HG03354 (cell line): Measurements from ENCODE around the gene ZNF528.
A peak's percentile ranks its signal among the peaks of the same experiment; 100 is the strongest.

Experiments
- ATAC-seq: cut with Tn5 transposase; IDR thresholded peaks from one replicate; pipeline ENCODE4 v1.9.1; 2021; ENCODE audit warnings: mild to moderate bottlenecking; ENCODE audit not compliant: unreplicated experiment, poor library complexity, severe bottlenecking

ZNF528 gene

DNA sequence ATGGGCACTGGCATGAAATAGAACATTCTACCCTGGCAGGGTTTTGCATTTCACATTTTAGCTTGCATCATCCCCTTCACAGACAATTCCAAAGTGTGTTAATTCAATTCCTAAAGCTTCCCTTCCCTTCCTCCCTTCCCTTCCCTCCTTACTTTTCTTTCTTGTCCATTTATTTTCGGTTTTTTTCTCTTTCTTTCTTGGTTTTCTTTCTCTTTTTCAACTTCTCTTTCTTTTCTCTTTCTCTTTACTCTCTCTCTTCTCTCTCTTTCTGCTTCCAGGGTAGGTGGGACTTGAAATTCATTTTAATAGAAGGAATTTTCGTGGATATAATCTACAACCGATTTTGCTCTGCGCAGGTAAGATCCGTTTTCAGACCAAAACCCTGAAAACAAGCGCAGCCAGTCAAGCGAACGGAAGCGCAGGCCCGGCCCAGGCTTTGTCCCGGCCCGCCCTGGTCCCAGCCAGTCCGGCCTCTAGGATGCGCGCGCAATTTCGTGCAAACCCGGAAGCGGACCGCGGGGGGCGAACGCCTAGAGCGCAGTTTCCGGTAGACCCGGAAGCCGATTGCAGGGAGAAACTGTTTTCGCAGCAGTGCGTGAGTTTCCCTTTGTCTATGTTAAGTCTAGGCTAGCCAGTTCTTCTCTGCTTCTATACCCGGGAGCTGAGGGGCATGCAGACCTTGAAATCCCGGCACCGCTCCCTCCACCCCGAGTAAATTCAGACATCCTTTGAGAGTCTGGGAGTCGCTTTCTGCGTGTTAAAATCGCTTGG lies at the start of gene ZNF528:
Gene ZNF528 (plus strand): TSS at position 540 of the 771 bp plus-strand sequence. CDS start 4,165 bp downstream, outside the sequence.
- peak; percentile 92 for ATAC-seq

- ATAC-seq: no peak
These were observed 46.1 kb upstream of the ZNF528 start for GRCh38 chr19:52351512-52351911.

DNA sequence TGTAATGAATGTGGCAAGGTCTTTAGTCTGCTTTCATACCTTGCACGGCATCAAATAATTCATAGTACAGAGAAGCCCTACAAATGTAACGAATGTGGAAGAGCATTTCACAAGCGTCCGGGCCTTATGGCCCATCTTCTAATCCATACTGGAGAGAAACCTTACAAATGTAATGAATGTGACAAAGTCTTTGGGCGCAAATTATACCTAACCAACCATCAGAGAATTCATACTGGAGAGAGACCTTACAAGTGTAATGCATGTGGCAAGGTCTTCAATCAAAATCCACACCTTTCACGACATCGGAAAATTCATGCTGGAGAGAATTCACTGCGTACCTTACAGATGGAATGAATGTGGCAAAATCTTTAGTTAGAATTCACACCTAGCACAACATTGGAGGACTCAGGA lies 31.2 kb upstream of the ZNF528 start:
- no peak for ATAC-seq

DNA sequence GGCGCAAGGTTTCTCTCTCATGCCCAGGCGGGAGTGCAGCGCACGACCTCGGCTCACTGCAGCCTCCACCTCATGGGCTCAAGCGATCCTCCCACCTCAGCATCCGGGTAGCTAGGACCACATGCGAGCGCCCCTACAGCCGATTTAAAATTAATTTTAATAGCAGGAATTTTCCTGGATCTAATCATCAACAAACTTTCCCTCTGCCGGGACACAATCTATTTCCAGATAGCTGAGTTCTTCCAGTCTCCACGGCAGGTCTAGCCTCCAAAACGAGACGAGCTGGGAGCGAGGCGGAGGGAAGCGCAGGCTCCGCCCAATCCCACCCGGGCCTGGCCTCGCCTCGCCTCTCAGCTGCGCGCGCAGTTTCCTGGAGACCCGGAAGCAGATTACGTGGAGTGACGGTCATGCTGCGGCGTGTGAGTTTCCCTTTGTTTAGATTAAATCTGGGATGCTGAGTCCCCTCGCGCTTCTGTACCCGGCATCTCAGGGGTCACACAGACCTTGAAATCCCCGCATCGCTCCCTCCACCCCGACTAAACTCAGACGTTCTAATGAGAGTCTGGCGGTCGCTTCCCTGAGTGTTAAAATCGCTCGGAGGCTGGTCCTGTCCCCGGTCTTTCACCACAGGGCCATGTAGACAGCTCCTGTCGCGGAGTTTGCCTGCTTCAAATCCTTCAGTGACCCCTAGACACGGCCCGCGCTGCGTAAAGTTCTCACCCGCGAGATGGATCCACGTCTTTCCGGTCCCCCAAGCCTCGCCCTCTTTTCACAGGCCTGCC lies 27.9 kb upstream of the ZNF528 start, which contains the start of gene ZNF880:
Gene ZNF880 (plus strand): TSS at position 365 of the 782 bp plus-strand sequence. CDS start 43 bp downstream, at position 408.
- ATAC-seq: peak; percentile 89

- no peak for ATAC-seq
These were observed 27.3 kb upstream of the ZNF528 start for GRCh38 chr19:52370341-52370710.

DNA sequence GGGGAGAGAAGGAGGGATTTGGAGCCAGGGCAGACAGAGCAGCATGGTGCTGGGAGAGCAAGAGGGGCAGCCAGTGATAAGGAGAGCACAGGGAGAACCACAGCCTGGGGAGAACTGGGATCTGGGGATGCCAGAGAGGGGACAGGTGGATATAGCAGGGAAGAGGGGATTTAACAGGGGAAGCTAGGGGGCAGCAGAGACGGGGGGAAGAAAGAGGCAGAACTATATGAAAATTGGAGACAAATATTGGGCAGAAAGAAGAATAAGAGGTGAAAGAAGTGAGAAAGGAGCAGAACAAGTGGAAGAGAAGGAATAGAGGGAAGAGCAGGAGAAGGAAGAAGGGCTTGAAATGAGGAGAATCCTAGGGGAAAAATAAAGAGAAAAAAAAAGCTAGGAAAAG lies 6.5 kb upstream of the ZNF528 start:
- ATAC-seq: no peak

- ATAC-seq: peak; percentile 28
These were observed 412 bp downstream of the ZNF528 start for GRCh38 chr19:52398081-52398441.

DNA sequence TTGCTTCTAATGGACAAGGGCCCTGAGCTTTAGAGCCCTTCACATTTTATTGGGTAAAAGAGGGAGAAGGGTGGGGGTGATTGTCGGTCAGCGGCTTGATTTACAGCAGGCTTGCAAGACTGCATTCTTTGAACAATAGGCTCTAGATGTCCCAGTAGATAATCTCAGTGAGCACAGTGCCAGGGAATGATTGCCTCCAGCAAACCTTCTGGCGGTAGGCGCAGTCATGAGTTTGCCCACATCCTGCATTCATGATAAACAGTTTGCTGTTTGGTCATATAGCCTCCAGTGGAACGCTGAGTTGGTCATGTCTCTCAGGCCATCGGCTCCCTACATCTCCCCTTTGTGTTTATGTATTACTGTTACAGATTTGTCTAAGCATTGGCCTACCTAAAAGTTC lies 12.6 kb downstream of the ZNF528 start:
- ATAC-seq: no peak

- no peak for ATAC-seq
These were observed 18.1 kb downstream of the ZNF528 start for GRCh38 chr19:52415711-52416110.

DNA sequence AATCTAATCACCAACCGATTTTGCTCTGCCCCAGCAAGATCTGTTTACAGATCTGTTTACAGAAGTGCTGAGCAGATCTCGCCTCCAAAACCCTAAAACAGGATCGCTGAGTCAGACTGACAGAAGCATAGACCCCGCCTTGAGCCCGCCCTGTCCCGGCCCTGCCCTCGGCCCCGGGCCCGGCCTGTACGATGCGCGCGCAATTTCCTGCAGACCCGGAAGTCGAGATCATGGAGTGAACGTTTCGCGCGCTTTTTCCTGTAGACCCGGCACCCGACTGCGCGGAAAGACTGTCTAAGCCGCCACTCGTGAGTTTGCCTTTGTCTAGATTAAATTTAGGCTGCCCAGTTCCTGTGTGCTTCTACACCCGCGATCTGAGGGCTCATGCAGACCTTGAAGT lies 31.3 kb downstream of the ZNF528 start, which contains the start of gene ZNF534:
Gene ZNF534 (plus strand): TSS at position 212 of the 400 bp plus-strand sequence. CDS start 2,327 bp downstream, outside the sequence.
- ATAC-seq: no peak

GRCh38 chr19:52442179-52442578 lies 44.5 kb downstream of the ZNF528 start:
- no peak for ATAC-seq

- no peak for ATAC-seq
These were observed 46.9 kb downstream of the ZNF528 start for GRCh38 chr19:52444506-52444905.

DNA sequence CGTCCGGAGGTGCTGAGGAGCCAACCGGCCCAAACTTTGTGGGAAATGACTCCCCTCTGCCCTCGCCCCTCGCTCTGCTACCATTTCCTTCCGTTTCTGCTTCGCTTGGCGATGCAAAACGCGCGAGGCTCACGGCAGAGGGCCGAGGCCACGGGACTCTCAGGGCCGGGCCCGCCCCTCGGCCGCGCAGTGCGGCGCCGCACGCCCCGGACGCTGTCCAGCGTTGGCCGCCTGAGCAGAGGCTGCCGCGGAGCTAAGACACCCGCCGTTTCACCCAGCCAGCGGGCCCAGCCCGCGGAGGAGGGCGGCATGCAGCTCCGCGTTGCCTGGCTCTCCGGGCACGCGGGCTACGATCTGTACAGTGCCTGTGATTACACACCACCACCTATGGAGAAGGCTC lies 53.6 kb downstream of the ZNF528 start:
- no peak for ATAC-seq

GRCh38 chr19:52453324-52454094 lies 55.9 kb downstream of the ZNF528 start, which contains the start of gene ZNF578:
TSS of gene ZNF578 (plus strand) at chr19:52453553. CDS start at chr19:52501846, 48,293 bp downstream.
- no peak for ATAC-seq

- ATAC-seq: no peak
These were observed 67.3 kb downstream of the ZNF528 start for GRCh38 chr19:52464798-52465470.
